ENCODE results near the gene NT5C3A. TPM values are rescaled to one million over a fixed set of nuclear protein-coding genes. Genes with fewer than 3 reads are reported as not detected.
A peak's percentile ranks its signal among the peaks of the same experiment; 100 is the strongest.

NT5C3A gene
- total and polyA plus RNA-seq, 2 of the 13 experiments (the other 11 are each of a cell fraction or from before 2014, with no cell fraction given), result 16.9 to 34.0 TPM

DNA sequence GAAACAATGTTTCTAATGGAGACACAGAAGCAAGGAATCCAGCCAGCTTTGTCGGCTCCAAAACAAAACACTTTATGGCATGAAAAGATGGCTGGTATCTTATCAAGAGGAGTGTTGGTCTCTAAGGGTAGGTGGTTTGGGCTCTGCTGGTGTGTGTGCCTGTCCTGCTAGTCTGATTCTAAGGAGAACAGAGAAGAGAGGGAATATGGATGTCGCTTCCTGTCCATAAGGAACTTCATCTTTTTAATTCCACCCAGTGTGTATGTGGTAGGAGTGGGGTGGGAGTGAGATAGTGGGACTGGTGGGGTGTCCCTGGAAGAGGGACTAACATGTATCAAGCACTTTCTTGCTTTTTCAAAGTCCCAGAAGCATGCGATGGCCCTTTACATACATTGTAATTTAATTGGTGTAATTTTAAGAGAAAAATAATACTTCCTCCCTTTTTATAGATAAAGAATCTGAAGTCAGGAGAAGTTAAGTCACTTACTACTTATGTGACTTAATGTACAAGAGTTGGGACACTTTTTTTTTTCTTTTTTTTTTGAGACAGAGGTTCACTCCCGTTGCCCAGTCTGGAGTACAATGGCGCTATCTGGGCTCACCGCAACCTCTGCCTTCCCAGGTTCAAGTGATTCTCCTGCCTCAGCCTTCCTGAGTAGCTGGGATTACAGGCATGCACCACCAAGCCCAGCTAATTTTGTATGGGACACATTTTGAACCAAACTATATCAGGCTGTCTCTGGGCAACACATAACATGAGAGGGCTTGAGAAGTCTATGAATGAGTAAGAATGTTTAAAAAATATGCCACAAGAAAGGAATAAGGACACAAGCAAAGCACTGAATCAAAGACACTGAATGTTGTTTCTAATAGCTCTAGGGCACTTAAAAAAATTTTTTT is 18.8 kb downstream of the NT5C3A start:
- no peak for DNase-seq (ENCODE audit: low spot score)
- TSS peak; percentile 22 for BruUV-seq (replicated peaks)
- ChIA-PET POLR2A (interaction anchor here (0.6 to 1.1 kb wide), 3 partner anchors 15 to 19 kb away, joined by 3 to 5 read pairs (median 3); partner anchors contain the start of gene NT5C3A), CTCF (ENCODE audit: low intra/inter-chr PET ratio, low total read pairs) (no interaction called here)
- in situ Hi-C loops (cut with HindIII; ENCODE audit: extremely low pct_ligation_motif_present, low pct_unique_long_range_greater_than_20kb) (no loop called here), intact Hi-C loops (cut with micrococcal nuclease; ENCODE audit: unreplicated experiment) (loop anchor here (10.0 kb wide), 1 partner anchor 149 kb away; the partner anchor contains the start of gene KBTBD2)
- Histone ChIP-seq H3K27ac (ENCODE audit: extremely low read length, insufficient read depth, low read length) (peak overlapping the region; percentile 99), H3K27me3 (ENCODE audit: control insufficient read depth in 1 of 2, insufficient read depth in 2 of 2, low read length in 2 of 2) (no peaks in the 10 kb centered on the region; a peak in 1 of 5 replicates), H3K79me2 (ENCODE audit: insufficient read depth, low read length) (peaks cover 97% of the 10 kb centered on the region), H3K4me1 (ENCODE audit: insufficient read depth, low read length) (peaks cover 80% of the 10 kb centered on the region), H2AFZ (ENCODE audit: low read length) (no peak overlapping the region), H3K9ac (ENCODE audit: insufficient read depth, low read depth, low read length) (peak overlapping the region; percentile 82), H4K20me1 (ENCODE audit: insufficient read depth, low read length) (no peaks in the 10 kb centered on the region), H3K9me3 (ENCODE audit: low read length) (no peaks in the 10 kb centered on the region), H3K36me3 (replicated peaks in 1 of 2; ENCODE audit: control insufficient read depth in 1 of 2, insufficient read depth in 2 of 2, low read length in 2 of 2) (no peaks in the 10 kb centered on the region), H3K4me2 (ENCODE audit: low read depth, low read length) (peak overlapping the region; percentile 88), H3K4me3 (replicated peaks in 1 of 3; ENCODE audit: insufficient read depth in 1 of 3, low read depth in 2 of 3, low read length in 3 of 3) (peak overlapping the region; percentile 46 to 63 (median 49); a peak in 5 of 6 replicates)
- 58% methylated on average over 6 of the region's 6 CpGs for WGBS (ENCODE audit: low lambda C conversion rate)
- peak; percentile 77 for ATAC-seq
- no peak for FAIRE-seq
- TF ChIP-seq FOXO1 (CRISPR knock-in tag; IDR thresholded peaks at IDR 0.05), result 0 out of 2 replicates have a peak, but pooled peaks have one; percentile 9
- no peak for TF ChIP-seq ZNF318 (CRISPR knock-in tag; IDR thresholded peaks at IDR 0.05)
- peak; percentile 69 for TF ChIP-seq ZBTB33 (CRISPR knock-in tag; IDR thresholded peaks at IDR 0.05)
- peak; percentile 18; the same call in 1 of the 2 replicates for TF ChIP-seq PHF21A (CRISPR knock-in tag; IDR thresholded peaks at IDR 0.05)
- no peak for TF ChIP-seq SNAPC5 (CRISPR knock-in tag; IDR thresholded peaks at IDR 0.05; ENCODE audit: borderline replicate concordance)
- no peak for TF ChIP-seq HINFP (CRISPR knock-in tag; IDR thresholded peaks at IDR 0.05; ENCODE audit: low read depth)
- no peak for TF ChIP-seq ZNF207 (IDR thresholded peaks at IDR 0.05; ENCODE audit: borderline replicate concordance)
- TF ChIP-seq RBM22 (optimal IDR thresholded peaks at IDR 0.05; ENCODE audit: low read length), result peak; percentile 17
- no peak for TF ChIP-seq ZNF382 (CRISPR knock-in tag; IDR thresholded peaks at IDR 0.05; ENCODE audit: borderline replicate concordance)
- no peak for TF ChIP-seq ZNF30 (CRISPR knock-in tag; IDR thresholded peaks at IDR 0.05)

Measured in HepG2 (cell line).